Psoas muscle (tissue), 8 donors: ENCODE results near the gene FNDC3A. TPM values are rescaled to one million over a fixed set of nuclear protein-coding genes. Genes with fewer than 3 reads are reported as not detected.

Source experiments
- ATAC-seq, 4 donors: fragments of 200-7000 bp; cut with Tn5 transposase; one replicate each; pipeline ENCODE4 v1.9.1; 2020; ENCODE audit warnings: moderate library complexity in 3 of 4, mild to moderate bottlenecking in 2 of 4
- DNase-seq, 2 donors: peaks; one replicate each; pipeline ENCODE4 v3.0.0-alpha.2; 2020
- H3K27ac ChIP-seq: fragments of 200-600 bp; one replicate; pipeline ENCODE4 v1.8.0; 2022
- H3K27me3 ChIP-seq, 3 donors: fragments of 200-600 bp in 1 of 3; one replicate each; pipeline versions ENCODE4 v1.6.1 to v1.8.0; 2013 to 2022; ENCODE audit warnings: low read length in 2 of 3, mild to moderate bottlenecking in 2 of 3, moderate library complexity in 1 of 3; ENCODE audit not compliant: insufficient read depth in 3 of 3
- H3K36me3 ChIP-seq, 2 donors: fragments of 200-600 bp in 1 of 2; one replicate each; pipeline versions ENCODE4 v1.6.1 to v1.8.0; 2013 to 2022; ENCODE audit warnings: low read depth in 1 of 2, mild to moderate bottlenecking in 1 of 2, moderate library complexity in 1 of 2; ENCODE audit not compliant: insufficient read depth in 1 of 2
- H3K4me1 ChIP-seq: fragments of 200-600 bp; one replicate; pipeline ENCODE4 v1.8.0; 2022
- H3K4me3 ChIP-seq: fragments of 200-600 bp; one replicate; pipeline ENCODE4 v1.8.0; 2022; ENCODE audit warnings: mild to moderate bottlenecking
- H3K9me3 ChIP-seq: fragments of 200-600 bp; one replicate; pipeline ENCODE4 v1.8.0; 2022
- CTCF ChIP-seq: fragments of 200-600 bp; IDR thresholded peaks from one replicate; pipeline ENCODE4 v1.8.0; 2022; ENCODE audit warnings: antibody characterized with exemption
- WGBS, 3 donors: extraction: QIAGEN DNeasy Blood & Tissue Kit; methylation state at CpG; one replicate each; pipeline versions ENCODE4 v1.1.6 to v1.1.7; 2013; 5-methylcytosine and 5-hydroxymethylcytosine counted together
- intact Hi-C, 2 donors: fragments of 100-400 bp; cut with DNase I; formaldehyde crosslinking; loops; one replicate each; pipeline versions ENCODE4 v1.11.0 to v1.14.2; 2022
- polyA plus RNA-seq, 3 donors: library from polyadenylated mRNA; stranded (reverse); fragments of 200-250 nt; gene quantifications; one replicate each; pipeline ENCODE4 v1.2.3, GENCODE V29; 2013
- total RNA-seq, 4 donors: library from RNA; stranded (reverse); fragmentation: NEBNext Ultra II Directional in 2 of 4; extraction: Animal tissue kit (Norgen Biotek cat#: 25700) in 2 of 4; gene quantifications; one replicate each; pipeline versions ENCODE4 v1.2.1 to v1.2.4, GENCODE V29; 2021 to 2023
- donor health status: healthy with polysubstance abuse.
- donor health status: DM: no; HTN: no; CAD: no; lungs with moderate emphysema.
- donor health status: Bipolar disorder and iron deficiency.
- donor health status: healthy.
- donor health status: DM: yes; HTN: yes; CAD: no.
- donor health status: DM: no; HTN: no; CAD: no.
- donor health status: DM: no; HTN: no; CAD: no.
- donor health status: DM: yes; HTN: yes; CAD: no.

FNDC3A gene
- total and polyA plus RNA-seq, 7 donors: 4.4 to 18.6 (median 10.5) TPM

GRCh38 chr13:48977973-48978372 is 2.3 kb downstream of the FNDC3A start:
- Histone ChIP-seq H3K4me1 (peaks cover 27% of the 10 kb centered on the region), H3K4me3 (peak overlapping the region; percentile 96), H3K27me3 (no peaks in the 10 kb centered on the region), H3K9me3 (peaks cover 9% of the 10 kb centered on the region), H3K27ac (no peak overlapping the region), H3K36me3 (no peaks in the 10 kb centered on the region)
- WGBS, 3 donors: 70 to 85% (median 83%) methylated on average over 3 of the region's 3 CpGs
- no peak for DNase-seq
- ATAC-seq: no peak
- no peak for TF ChIP-seq CTCF
- intact Hi-C loops: loop anchor here (5.0 to 10.0 kb wide), 2 partner anchors 137 to 269 kb away; partner anchors contain the start of gene CDADC1 (in 1 of the 2)

- ATAC-seq (no peak), DNase-seq (no peak)
- TF ChIP-seq CTCF: no peak
- H3K4me3 ChIP-seq: no peak overlapping the region
- intact Hi-C loops: loop anchor here (5.0 to 10.0 kb wide), 2 partner anchors 136 to 268 kb away; partner anchors contain the start of gene CDADC1 (in 1 of the 2)
- 85 to 89% (median 87%) methylated on average over 2 of the region's 2 CpGs for WGBS, 3 donors
- peaks cover 32% of the 10 kb centered on the region for H3K4me1 ChIP-seq
- H3K36me3 ChIP-seq: no peaks in the 10 kb centered on the region
- H3K27me3 ChIP-seq: no peaks in the 10 kb centered on the region
- H3K27ac ChIP-seq: no peak overlapping the region
- H3K9me3 ChIP-seq: peaks cover under 1% of the 10 kb centered on the region
These were observed 3.4 kb downstream of the FNDC3A start for GRCh38 chr13:48978942-48979601.

- intact Hi-C loops: loop anchor here (5.0 to 10.0 kb wide), 2 partner anchors 135 to 267 kb away; partner anchors contain the start of gene CDADC1 (in 1 of the 2)
- Histone ChIP-seq H3K36me3 (no peaks in the 10 kb centered on the region), H3K4me1 (peaks cover 31% of the 10 kb centered on the region), H3K27ac (no peak overlapping the region), H3K27me3 (no peaks in the 10 kb centered on the region), H3K4me3 (no peak overlapping the region), H3K9me3 (no peaks in the 10 kb centered on the region)
- WGBS, 3 donors: 82 to 86% (median 83%) methylated on average over 2 of the region's 2 CpGs
- DNase-seq: no peak
- ATAC-seq: no peak
- no peak for TF ChIP-seq CTCF
These were observed 4.2 kb downstream of the FNDC3A start for GRCh38 chr13:48979892-48980291.

GRCh38 chr13:48983331-48983730 is 7.6 kb downstream of the FNDC3A start:
- Histone ChIP-seq H3K4me1 (peaks cover 16% of the 10 kb centered on the region), H3K27me3 (no peaks in the 10 kb centered on the region), H3K36me3 (no peaks in the 10 kb centered on the region), H3K9me3 (no peaks in the 10 kb centered on the region), H3K4me3 (no peak overlapping the region), H3K27ac (no peak overlapping the region)
- 83 to 90% (median 89%) methylated on average over 1 of the region's 1 CpG for WGBS, 3 donors
- TF ChIP-seq CTCF: no peak
- no peak for ATAC-seq
- no peak for DNase-seq
- intact Hi-C loops: no loop called here
